Lung (tissue), 12 donors: ENCODE measurements around the gene SLC25A52. TPM values are rescaled to one million over a fixed set of nuclear protein-coding genes. Genes with fewer than 3 reads are reported as not detected.

ENCODE experiments used
- ATAC-seq: fragments of 200-7000 bp; cut with Tn5 transposase; one replicate; pipeline ENCODE4 v1.9.1; 2020; ENCODE audit warnings: moderate number of reproducible peaks; ENCODE audit not compliant: insufficient read depth, low FRiP score
- DNase-seq, 3 donors: peaks; one replicate each; pipeline ENCODE4 v3.0.0-alpha.2; 2013 to 2017
- H3K27ac ChIP-seq, 2 donors: one replicate each; pipeline ENCODE4 v1.5.1; 2013; ENCODE audit warnings: mild to moderate bottlenecking in 2 of 2, moderate library complexity in 2 of 2, control low read depth in 1 of 2, inconsistent platforms in 1 of 2, low read depth in 1 of 2, low read length in 1 of 2
- H3K27me3 ChIP-seq, 3 donors: one replicate each; pipeline ENCODE4 v1.5.1; 2013; ENCODE audit warnings: low read length in 2 of 3; ENCODE audit not compliant: control insufficient read depth in 3 of 3, insufficient read depth in 3 of 3
- H3K36me3 ChIP-seq, 4 donors: one replicate each; pipeline ENCODE4 v1.5.1; 2013; ENCODE audit warnings: low read length in 4 of 4, mild to moderate bottlenecking in 1 of 4, moderate library complexity in 1 of 4; ENCODE audit not compliant: control insufficient read depth in 4 of 4, insufficient read depth in 4 of 4
- H3K4me1 ChIP-seq, 5 donors: one replicate each; pipeline ENCODE4 v1.5.1; 2013; ENCODE audit warnings: low read length in 5 of 5, mild to moderate bottlenecking in 2 of 5, moderate library complexity in 1 of 5; ENCODE audit not compliant: control insufficient read depth in 5 of 5, insufficient read depth in 5 of 5
- H3K4me3 ChIP-seq: one replicate; pipeline ENCODE4 v1.5.1; 2013; ENCODE audit warnings: mild to moderate bottlenecking, control low read depth, moderate library complexity
- H3K9ac ChIP-seq, 2 donors: one replicate each; pipeline ENCODE4 v1.5.1; 2013; ENCODE audit warnings: low read length in 2 of 2, control low read depth in 1 of 2; ENCODE audit not compliant: insufficient read depth in 1 of 2
- H3K9me3 ChIP-seq, 4 donors: one replicate each; pipeline ENCODE4 v1.5.1; 2013; ENCODE audit warnings: low read length in 3 of 4, mild to moderate bottlenecking in 1 of 4, moderate library complexity in 1 of 4; ENCODE audit not compliant: control insufficient read depth in 4 of 4, insufficient read depth in 3 of 4
- CTCF ChIP-seq: IDR thresholded peaks from 2 replicates; pipeline ENCODE4 v1.5.1; 2012; ENCODE audit warnings: mild to moderate bottlenecking; ENCODE audit errors: control extremely low read depth, extremely low read depth
- WGBS, 2 donors: extraction: QIAGEN DNeasy Blood & Tissue Kit; methylation state at CpG; one replicate each; pipeline ENCODE4 v1.1.7; 2013; 5-methylcytosine and 5-hydroxymethylcytosine counted together
- polyA plus RNA-seq, 2 donors: library from polyadenylated mRNA; stranded (reverse); fragments of 200-250 nt; gene quantifications; one replicate each; pipeline ENCODE4 v1.2.1, GENCODE V29; 2013
- total RNA-seq, 2 donors: library from RNA; depleted of rRNA in 1 of 2; stranded (reverse); fragments of >200 nt in 1 of 2; gene quantifications; one replicate each; pipeline ENCODE4 v1.2.1, GENCODE V29; 2014 to 2021
- donor health status: control.
- donor health status: control.
- donor health status: Bipolar disorder and iron deficiency.
- donor health status: healthy.
- donor health status: DM: yes; HTN: yes; CAD: no.

The SLC25A52 gene
- total and polyA plus RNA-seq, 4 donors, result 0.02 to 0.31 (median 0.21) TPM; not detected in 1

GRCh38 chr18:31773774-31774476, 13.2 kb upstream of the SLC25A52 start:
- Histone ChIP-seq H3K9me3 (peaks cover 0 to 8% (median 5%) of the 10 kb centered on the region in 4 donors), H3K27me3 (no peaks in the 10 kb centered on the region), H3K4me1 (no peaks in the 10 kb centered on the region), H3K9ac (no peak overlapping the region), H3K4me3 (no peak overlapping the region), H3K36me3 (no peaks in the 10 kb centered on the region), H3K27ac (no peak overlapping the region)
- no peak for TF ChIP-seq CTCF
- 82 to 90% methylated on average over 9 of the region's 9 CpGs for WGBS, 2 donors
- DNase-seq (no peak), ATAC-seq (no peak)

GRCh38 chr18:31772699-31773098, 12.0 kb upstream of the SLC25A52 start:
- Histone ChIP-seq H3K9me3 (peaks cover 0 to 2% (median under 1%) of the 10 kb centered on the region in 4 donors), H3K27me3 (no peaks in the 10 kb centered on the region), H3K4me3 (no peak overlapping the region), H3K27ac (no peak overlapping the region), H3K36me3 (no peaks in the 10 kb centered on the region), H3K9ac (no peak overlapping the region), H3K4me1 (peaks cover 0 to 3% (median 0%) of the 10 kb centered on the region in 5 donors)
- no peak for TF ChIP-seq CTCF
- ATAC-seq (no peak), DNase-seq (no peak)
- 86 to 93% methylated on average over 3 of the region's 3 CpGs for whole genome bisulfite sequencing, 2 donors

DNA sequence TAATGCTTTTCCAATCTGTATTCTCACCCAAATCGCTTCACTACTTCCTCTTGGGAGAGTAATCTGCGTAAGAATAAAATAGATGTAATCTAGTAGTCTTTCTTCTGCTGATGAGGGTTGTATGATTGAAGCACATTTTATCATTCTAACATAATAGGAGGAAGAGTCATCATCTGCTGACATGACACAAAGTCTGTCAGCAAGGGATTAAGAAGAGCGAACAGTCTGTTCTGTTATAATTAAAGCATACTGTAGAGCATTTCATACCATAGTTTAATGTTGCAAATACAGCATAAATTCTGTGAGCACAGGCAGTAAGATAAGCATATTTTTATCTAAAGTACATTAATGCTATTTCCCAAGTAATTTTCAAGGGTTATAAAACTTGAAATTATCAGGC, 10.4 kb downstream of the SLC25A52 start:
- ATAC-seq, result no peak
- 57 to 74% methylated on average over 3 of the region's 3 CpGs for WGBS, 2 donors

More for the DNA sequence above, 10.4 kb downstream of the SLC25A52 start:
- Histone ChIP-seq H3K27me3 (no peaks in the 10 kb centered on the region), H3K9ac (no peak overlapping the region), H3K4me3 (no peak overlapping the region), H3K4me1 (no peaks in the 10 kb centered on the region), H3K36me3 (no peaks in the 10 kb centered on the region), H3K9me3 (no peaks in the 10 kb centered on the region), H3K27ac (no peak overlapping the region)
- no peak for DNase-seq
- TF ChIP-seq CTCF, result no peak
